GM12874 (cell line): ENCODE data around the gene NRG2.

Experiments used
- CTCF ChIP-seq: IDR thresholded peaks from 2 replicates; pipeline ENCODE4 v1.5.1; 2011; ENCODE audit warnings: low read depth, mild to moderate bottlenecking, control low read depth, low read length, moderate library complexity; ENCODE audit not compliant: insufficient read depth

Gene NRG2

GRCh38 chr5:139810341-139811273 lies 232.5 kb downstream of the NRG2 start:
- TF ChIP-seq CTCF, result no peak

- TF ChIP-seq CTCF, result no peak
Measured at GRCh38 chr5:139809331-139809810, 233.7 kb downstream of the NRG2 start.

GRCh38 chr5:139808481-139809330 lies 234.4 kb downstream of the NRG2 start:
- TF ChIP-seq CTCF, result no peak

- TF ChIP-seq CTCF, result no peak
Measured at GRCh38 chr5:139807647-139808030, 235.5 kb downstream of the NRG2 start.

- no peak for TF ChIP-seq CTCF
Measured at GRCh38 chr5:139806726-139807646, 236.1 kb downstream of the NRG2 start.

- no peak for TF ChIP-seq CTCF
Measured at GRCh38 chr5:139806111-139806510, 237.0 kb downstream of the NRG2 start.
